SK-N-SH treated with all-trans-retinoic acid at 6 μM for 48 hours (cell line): Measurements from ENCODE around the gene LRRC17.

Source experiments
- RARB ChIP-seq: fragments of 250-450 bp; sonication (Bioruptor Pico); IDR thresholded peaks from 2 replicates; pipeline ENCODE4 v1.8.0; 2021; ENCODE audit warnings: mild to moderate bottlenecking, moderate library complexity
- ZFP30 ChIP-seq: fragments of 450-650 bp; formaldehyde crosslinking; IDR thresholded peaks from 2 replicates; pipeline ENCODE4 v1.5.0; 2022; ENCODE audit warnings: mild to moderate bottlenecking, moderate library complexity

DNA sequence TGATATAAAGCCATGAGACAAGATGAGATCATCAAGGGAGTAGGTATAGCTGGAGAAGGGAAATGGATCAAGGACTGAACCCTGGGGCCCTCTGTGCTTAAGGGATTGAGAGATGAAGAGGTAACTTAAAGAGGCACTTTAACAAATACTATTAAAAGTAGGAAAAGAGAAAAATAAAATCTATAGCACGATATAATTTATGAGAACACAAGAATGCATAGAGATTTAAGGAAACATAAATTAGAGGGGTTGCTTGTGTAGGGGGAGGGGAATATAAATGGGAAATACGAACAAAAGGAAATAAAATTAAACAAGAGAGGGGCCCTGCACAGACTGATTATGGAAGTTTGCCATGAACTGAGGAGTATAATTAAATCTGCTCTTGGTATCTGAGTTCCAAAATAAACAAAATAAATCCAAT, 15.6 kb upstream of the LRRC17 start:
- TF ChIP-seq ZFP30 (CRISPR knock-in tag) (no peak), RARB (CRISPR knock-in tag) (no peak)
